GM21360 (cell line): ENCODE data around the gene RTN4.
"Not testable (repeated sequence)": the region's sequence is repeated elsewhere in the genome, so short reads cannot be mapped to it uniquely, and the experiment has no call there.

Source experiments
- ATAC-seq: cut with Tn5 transposase; IDR thresholded peaks from one replicate; pipeline ENCODE4 v1.9.1; 2021; ENCODE audit warnings: mild to moderate bottlenecking, moderate library complexity; ENCODE audit not compliant: unreplicated experiment

RTN4 gene

GRCh38 chr2:55011831-55012671, 38.2 kb downstream of the RTN4 start:
- no peak for ATAC-seq

DNA sequence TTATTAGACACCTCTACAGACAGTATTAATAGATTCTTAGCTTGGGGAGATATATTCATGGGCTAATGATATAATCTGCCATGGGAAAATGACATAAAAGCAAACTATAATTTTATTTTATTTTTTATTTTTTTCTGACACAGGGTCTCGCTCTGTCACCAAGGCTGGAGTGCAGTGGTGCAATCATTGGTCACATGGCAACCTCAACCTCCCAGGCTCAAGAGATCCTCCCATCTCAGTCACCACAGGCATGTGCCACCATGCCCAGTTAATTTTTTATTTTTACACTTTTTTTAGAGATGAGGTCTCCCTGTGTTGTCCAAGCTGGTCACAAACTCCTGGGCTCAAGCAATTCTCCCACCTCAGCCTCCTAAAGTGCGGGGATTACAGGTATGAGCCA, 39.3 kb downstream of the RTN4 start:
- no peak for ATAC-seq

DNA sequence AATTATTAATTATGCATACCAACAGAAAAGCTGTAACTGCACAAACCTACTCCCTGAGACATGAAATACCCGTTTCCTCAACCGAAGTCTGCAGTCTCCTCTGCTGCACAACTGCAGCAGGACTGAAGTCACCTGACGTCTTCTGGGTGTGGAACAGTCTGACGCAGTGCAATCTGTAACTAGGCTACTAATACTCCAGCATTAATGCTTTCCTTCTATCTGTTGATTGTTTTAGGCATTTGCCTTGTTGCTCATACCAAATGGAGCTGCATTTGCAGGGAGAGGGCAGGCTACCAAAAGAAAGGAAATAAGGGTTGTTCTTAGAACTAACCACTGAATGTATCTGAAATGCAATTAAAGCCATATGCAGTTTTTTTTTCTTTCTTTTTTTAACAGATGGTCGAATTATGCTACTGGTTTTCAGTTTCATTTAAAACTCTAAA, 40.1 kb downstream of the RTN4 start:
- ATAC-seq = peak; percentile 92

DNA sequence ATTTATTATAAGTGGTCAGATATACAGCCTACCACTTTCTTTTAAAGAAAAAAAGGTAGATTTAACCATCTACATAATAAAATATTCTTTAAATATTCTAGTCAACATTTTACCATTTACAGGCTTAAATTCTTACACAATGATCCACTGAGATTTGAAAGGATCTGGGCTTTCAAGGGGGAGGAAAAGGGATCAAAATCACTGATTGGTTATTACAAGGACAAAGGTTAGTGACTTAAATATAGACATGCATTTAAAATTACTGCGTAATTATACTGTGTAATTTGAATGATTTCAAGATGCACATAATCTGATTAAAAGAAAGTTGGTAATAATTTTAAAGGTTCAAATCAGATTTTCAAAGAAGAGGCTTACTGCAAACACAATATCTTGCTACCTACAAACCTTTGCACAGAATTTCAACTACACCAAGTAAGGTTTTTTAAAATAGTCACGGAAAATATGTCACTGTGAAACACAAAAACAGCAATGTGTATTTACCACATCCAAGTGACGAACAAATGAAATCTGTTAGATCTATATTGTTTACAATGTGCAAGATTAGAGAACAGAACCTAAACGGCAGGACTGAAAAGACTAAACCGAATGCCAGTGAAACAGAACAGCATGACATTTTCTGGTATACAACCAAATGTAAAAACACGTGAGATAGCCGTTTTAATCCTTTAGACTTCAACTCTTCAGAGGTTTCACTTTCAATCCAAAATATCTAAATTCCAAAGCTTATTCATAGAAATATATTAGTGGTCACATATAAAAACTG, 40.8 kb downstream of the RTN4 start:
- no peak for ATAC-seq

DNA sequence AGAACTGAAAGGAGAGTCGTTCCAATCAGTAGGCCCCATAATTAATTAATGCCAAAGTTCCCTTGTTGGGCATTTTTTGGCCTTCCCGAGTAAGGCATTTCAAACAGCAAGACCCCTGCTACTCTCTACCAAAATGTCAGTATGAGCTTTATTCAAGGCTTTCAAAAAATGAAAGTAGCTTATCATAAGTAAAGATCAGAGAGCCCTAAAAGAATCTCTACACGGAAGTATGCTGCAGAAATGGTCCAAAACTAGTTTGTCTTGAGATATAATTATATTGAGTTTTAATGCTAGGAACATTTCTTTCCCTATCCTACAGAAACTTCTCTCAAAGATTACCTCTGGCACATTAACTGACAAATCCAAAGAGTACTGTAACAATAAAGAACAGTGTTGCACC, 43.9 kb downstream of the RTN4 start:
- no peak for ATAC-seq

DNA sequence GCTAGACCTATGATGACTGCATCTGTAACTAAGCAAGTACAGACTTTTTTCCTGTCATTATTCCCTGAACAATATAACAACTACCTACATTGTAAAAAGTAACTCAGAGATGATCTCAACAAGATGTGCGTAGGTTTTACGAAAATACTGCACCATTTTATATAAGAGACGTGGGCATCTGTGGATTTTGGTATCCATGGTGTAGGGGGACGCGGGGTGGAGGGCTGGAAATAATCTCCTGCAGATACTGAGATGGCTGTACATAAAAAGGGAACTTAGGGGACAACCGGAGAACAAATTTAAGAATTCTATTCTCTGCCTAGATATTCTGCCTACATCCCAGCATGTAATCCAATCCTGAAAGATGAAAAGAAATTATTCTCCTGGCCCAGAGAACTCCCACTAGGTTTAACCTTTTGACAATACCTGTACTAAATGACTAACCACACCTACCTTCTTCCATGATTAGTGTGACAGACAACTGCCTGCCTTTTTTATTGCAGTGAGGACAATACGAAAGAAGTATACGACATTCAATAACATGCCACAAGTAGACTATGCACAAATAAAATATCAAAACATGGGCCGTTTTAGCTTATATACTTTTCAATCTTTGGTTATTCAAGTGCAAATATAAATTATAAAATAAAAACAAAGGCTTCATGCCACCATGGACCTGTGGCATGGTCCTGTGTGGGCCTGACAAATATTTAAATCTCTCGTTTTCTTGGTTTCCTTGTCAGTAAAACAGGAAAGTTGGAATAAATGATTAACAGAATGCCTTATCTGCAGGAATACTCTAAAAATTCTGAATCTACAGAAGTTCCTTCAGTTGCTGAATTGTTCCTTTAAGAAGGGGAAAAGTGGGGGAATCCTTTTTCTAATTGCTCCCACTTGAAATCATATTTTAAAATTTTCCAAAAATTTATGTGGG, 46.3 kb downstream of the RTN4 start:
- no peak for ATAC-seq

DNA sequence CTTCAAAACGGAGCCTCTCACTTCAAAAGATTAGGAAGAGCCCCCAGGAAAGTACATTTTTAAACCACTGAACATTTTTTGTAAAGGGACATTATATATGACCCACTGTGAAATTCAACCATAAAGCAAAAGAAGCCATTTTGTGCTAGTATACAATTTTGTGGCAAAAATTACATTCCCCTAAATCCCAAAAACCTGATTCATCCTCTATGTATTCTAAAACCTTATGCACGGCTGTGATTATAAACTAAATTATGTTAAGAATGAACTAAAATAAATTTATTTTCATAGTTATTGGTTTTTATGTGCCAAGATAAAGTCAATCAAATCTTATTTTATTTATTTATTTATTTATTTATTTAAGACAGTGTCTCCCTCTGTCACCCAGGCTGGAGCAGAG, 48.5 kb downstream of the RTN4 start:
- no peak for ATAC-seq

DNA sequence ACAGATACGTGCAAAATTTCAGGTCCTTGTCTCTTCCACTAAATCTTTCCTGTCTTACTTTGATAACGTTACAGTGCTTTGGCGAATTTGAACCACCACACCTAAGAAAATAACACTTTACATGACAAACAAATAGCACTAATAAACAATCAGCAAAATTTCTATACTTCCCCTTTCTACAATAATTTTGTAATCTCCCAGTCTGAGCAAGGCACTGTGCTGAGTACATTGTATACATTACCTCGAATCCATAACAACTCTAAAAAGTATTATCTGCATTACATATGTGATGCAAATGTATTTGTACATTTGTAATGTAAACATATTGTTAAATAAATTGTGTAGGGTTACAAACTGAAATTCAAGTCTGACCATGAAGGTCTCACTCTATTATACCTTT, 49.9 kb downstream of the RTN4 start:
- no peak for ATAC-seq

DNA sequence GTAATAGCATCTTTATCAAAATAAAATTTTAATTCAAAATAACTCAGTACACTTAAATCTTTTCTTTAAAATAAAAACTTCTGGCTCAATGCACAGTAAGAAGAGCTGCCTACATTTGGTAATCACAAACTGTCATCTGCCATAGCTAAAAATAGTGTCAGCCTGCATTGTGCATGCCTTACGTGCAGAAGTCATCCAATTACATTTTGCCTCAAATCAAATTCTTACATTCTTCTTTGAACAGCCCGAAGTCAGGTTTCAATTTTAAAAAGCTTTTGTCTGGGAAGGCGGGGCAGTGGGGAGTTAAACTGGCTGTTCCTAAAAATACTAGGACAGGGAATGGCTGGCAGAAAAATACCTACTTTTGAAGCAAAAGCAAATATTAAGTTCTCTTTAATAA, 51.1 kb downstream of the RTN4 start:
- no peak for ATAC-seq

- ATAC-seq = no peak
Observed at GRCh38 chr2:54997826-54998225, 52.4 kb downstream of the RTN4 start.

DNA sequence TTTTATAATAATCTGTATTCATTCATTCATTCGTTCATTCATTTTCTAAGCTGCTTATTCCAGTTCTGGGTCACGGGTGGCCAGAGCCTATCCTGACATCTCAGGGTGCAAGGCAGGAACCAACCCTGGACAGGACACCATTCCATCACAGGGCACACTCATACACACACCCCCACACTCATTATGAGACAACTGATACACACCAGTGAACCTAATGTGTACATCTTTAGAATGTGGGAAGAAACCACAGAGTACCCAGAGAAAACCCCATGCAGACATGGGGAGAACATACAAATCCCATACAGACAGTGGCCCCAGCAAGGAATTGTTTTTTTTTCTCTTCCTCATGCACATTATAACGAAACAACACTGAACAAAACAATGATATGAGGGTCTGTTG, 54.7 kb downstream of the RTN4 start:
- ATAC-seq = no peak

- ATAC-seq = not testable (repeated sequence)
Observed at GRCh38 chr2:54990694-54991093, 59.6 kb downstream of the RTN4 start.

- ATAC-seq = no peak
Observed at GRCh38 chr2:54988612-54989011, 61.6 kb downstream of the RTN4 start.

DNA sequence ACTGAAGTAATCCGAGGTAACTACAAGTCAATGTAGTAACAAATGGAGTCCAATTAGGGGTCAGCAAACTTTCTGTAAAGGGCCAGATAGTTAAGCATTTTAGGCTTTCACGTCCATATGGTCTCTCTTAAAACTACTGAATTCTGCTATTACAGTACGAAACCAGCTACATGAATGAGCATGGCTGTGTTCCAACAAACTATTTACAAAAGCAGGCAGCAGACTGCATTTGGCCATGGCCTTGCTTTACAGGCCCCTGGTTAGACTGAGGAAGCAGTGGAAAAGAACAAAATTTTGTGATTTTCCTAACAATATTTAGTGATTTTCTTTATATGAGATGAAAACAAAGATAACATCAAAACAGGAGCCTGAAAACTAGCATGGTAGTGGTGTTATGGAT, 64.0 kb downstream of the RTN4 start:
- no peak for ATAC-seq

- ATAC-seq = no peak
Observed at GRCh38 chr2:54984476-54984875, 65.8 kb downstream of the RTN4 start.

DNA sequence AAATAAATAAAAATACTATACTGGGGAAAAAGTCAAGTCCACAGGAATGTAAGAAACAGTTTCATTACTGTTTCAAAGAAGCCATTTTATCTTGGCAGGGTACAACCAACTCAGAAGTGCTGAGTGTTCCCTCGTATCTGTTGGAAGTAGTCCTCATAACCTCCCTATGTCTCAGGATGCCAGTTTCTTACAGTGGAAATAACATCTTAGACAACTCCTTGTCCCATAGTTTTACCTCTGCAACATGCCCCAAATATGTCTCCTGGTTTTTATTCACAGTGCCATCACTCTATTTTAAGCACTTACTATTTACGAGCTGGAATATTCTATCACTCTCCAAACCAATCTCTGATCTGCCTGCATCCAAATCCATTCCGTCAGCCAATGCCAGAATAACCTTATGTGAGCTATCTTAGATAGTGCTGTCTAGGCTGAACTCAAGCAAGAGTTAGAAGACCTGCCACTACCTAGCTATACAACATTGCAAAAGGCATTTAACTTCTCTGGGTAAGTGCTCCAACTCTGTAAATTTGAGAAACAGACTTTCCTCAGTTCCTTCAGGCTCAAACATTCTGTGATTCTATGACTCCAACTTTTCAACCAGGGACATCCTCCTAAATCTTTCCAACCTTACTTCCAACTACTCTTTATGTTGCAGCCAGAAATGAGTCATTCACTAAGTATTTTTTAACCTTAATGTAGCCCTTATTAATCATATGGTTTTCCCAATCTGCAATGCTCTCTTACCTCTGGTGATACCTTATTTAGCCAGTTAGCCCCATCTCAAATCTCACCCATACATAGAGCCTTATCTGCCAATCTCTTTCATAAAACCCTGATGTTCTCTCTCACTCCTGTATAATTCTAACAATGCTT, 66.7 kb downstream of the RTN4 start:
- ATAC-seq = no peak

DNA sequence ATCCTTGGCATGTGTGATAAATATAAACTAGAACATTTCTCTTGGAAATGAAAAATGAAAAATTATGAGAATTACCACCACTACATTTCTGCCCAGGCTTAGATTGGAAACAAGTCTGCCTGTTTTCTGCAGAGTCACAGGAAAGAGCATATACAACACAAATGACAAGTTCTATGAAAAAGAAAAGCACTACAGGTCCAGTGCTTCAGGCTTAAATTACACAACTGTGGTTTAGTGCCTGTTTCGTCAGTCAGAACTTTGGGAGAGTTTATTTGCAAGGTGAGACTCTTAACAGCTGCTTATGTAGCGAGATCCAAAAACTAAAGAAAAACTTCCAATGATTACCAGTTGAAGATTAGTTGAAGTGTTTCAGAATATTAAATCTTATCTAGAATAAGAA, 68.9 kb downstream of the RTN4 start:
- no peak for ATAC-seq

GRCh38 chr2:54979321-54980044, 70.8 kb downstream of the RTN4 start:
- ATAC-seq = no peak

DNA sequence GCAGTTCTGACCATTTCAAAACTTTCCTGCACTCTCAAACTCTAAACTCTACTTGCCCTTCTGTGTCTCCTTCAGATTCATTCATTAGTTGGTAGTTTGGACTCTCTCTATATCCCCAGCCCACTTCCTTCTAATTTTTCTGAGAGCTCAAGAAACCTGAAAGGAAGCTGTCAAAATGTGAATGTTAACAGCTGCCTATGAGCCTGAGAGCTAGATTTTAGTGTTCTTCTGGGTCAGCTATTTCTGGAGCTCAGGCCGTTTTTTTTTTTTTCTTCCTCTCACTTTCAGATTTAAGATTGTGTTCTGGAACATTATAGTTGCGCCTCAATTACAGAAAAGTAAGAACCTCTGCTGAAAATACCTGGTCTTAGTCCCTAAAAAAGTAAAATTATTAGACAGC, 73.1 kb downstream of the RTN4 start:
- peak; percentile 89 for ATAC-seq
